ENCODE results near the gene ULBP1. TPM values are rescaled to one million over a fixed set of nuclear protein-coding genes. Genes with fewer than 3 reads are reported as not detected.
"Not testable (repeated sequence)": the region's sequence is repeated elsewhere in the genome, so short reads cannot be mapped to it uniquely, and the experiment has no call there.

Gene ULBP1
- total RNA-seq, 1 experiment from 2014 or later, result 0.76 TPM

GRCh38 chr6:150004783-150005717, 41.3 kb downstream of the ULBP1 start:
- peak; percentile 93 for DNase-seq (ENCODE audit: low read depth)

GRCh38 chr6:150005761-150006651, 42.3 kb downstream of the ULBP1 start:
- no peak for DNase-seq (ENCODE audit: low read depth)

- DNase-seq (ENCODE audit: low read depth), result peak; percentile 34
Measured at GRCh38 chr6:150006961-150007464, 43.3 kb downstream of the ULBP1 start.

- DNase-seq (ENCODE audit: low read depth), result peak; percentile 72
Measured at GRCh38 chr6:150008588-150008987, 44.8 kb downstream of the ULBP1 start.

- DNase-seq (ENCODE audit: low read depth), result not testable (repeated sequence)
Measured at GRCh38 chr6:150012846-150013784, 49.4 kb downstream of the ULBP1 start.

GRCh38 chr6:150013785-150014622, 50.3 kb downstream of the ULBP1 start:
- not testable (repeated sequence) for DNase-seq (ENCODE audit: low read depth)

GRCh38 chr6:150014623-150015280, 51.0 kb downstream of the ULBP1 start:
- DNase-seq (ENCODE audit: low read depth), result not testable (repeated sequence)

GRCh38 chr6:150015281-150016001, 51.7 kb downstream of the ULBP1 start:
- DNase-seq (ENCODE audit: low read depth), result peak; percentile 54

- peak; percentile 76 for DNase-seq (ENCODE audit: low read depth)
Measured at GRCh38 chr6:150016324-150017185, 52.8 kb downstream of the ULBP1 start.

- not testable (repeated sequence) for DNase-seq (ENCODE audit: low read depth)
Measured at GRCh38 chr6:150017186-150017521, 53.4 kb downstream of the ULBP1 start.

- DNase-seq (ENCODE audit: low read depth), result no peak
Measured at GRCh38 chr6:150018846-150019580, 55.3 kb downstream of the ULBP1 start.

GRCh38 chr6:150021870-150022269, 58.1 kb downstream of the ULBP1 start:
- DNase-seq (ENCODE audit: low read depth), result not testable (repeated sequence)

Other genes starting within 250 kb of the ULBP1 start
- gene LATS1, start 245.8 kb upstream of the ULBP1 start, total RNA-seq (2014; rRNA removed; shearing (Covaris generic)), result 19.9 and 23.4 TPM in 2 replicates
- gene NUP43, start 217.4 kb upstream of the ULBP1 start, total RNA-seq (2014; rRNA removed; shearing (Covaris generic)), result 70.0 and 93.3 TPM in 2 replicates
- gene PCMT1, start 214.2 kb upstream of the ULBP1 start, total RNA-seq (2014; rRNA removed; shearing (Covaris generic)), result 277 and 290 TPM in 2 replicates
- gene LRP11, start 99.6 kb upstream of the ULBP1 start, total RNA-seq (2014; rRNA removed; shearing (Covaris generic)), result 65.9 and 92.0 TPM in 2 replicates
- gene RAET1E, start 65.8 kb upstream of the ULBP1 start, total RNA-seq (2014; rRNA removed; shearing (Covaris generic)), result 1.5 and 2.7 TPM in 2 replicates
- gene RAET1G, start 40.8 kb upstream of the ULBP1 start, total RNA-seq (2014; rRNA removed; shearing (Covaris generic)), result 19.7 and 20.6 TPM in 2 replicates
- 75.7 and 88.8 TPM in 2 replicates for gene ULBP2, start 21.9 kb upstream of the ULBP1 start, total RNA-seq (2014; rRNA removed; shearing (Covaris generic))
- gene RAET1L, start 61.6 kb downstream of the ULBP1 start, total RNA-seq (2014; rRNA removed; shearing (Covaris generic)), result 0.42 TPM in 1 of 2 replicates, not detected in the other
- gene ULBP3, start 105.2 kb downstream of the ULBP1 start, total RNA-seq (2014; rRNA removed; shearing (Covaris generic)), result 3.3 and 10.5 TPM in 2 replicates
- gene PPP1R14C, start 179.1 kb downstream of the ULBP1 start, total RNA-seq (2014; rRNA removed; shearing (Covaris generic)), result not detected in 2 replicates